NK-92 treated with Interleukin-12 subunit alpha and Interleukin-12 subunit beta, amount 100 ng/mL, for 24 hours (cell line): ENCODE measurements around the gene SCAND1.

Experiments
- DNase-seq: peaks from one replicate; lab custom pipeline; 2025; lab: John Stamatoyannopoulos, UW

SCAND1 gene

GRCh38 chr20:35907017-35907701, 47.1 kb downstream of the SCAND1 start:
- DNase-seq: no peak

DNA sequence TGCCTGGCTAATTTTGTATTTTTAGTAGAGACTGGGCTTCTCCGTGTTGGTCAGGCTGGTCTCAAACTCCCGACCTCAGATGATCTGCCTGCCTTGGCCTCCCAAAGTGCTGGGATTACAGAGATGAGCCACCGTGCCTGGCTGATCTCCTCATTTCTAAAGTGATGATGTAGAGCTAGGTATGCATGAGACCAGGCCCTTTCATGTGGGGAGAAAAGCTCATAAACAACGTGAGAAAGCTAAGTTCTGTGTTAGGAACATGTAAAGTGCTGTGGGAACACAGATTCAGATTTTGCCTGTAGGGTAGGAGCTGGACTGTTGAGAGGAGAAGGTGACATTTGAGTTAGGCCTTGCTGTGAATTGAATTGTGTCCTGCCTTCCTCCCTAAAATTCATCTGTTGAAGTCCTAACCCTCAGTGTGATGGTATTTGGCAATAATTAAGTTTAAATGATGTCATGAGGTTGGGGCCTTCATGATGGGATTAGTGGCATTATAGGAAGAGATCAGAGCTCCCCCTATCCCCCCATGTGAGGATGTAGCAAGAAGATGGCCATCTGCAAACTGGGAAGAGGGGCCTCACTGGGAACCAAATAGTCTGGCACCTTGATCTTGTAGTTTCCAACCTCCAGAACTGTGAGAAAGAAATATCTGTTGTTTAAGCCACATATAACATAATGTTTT, 49.2 kb downstream of the SCAND1 start:
- DNase-seq: no peak

GRCh38 chr20:35903843-35904242, 50.5 kb downstream of the SCAND1 start:
- no peak for DNase-seq
